ENCODE measurements around the gene RAB5B. TPM values are rescaled to one million over a fixed set of nuclear protein-coding genes. Genes with fewer than 3 reads are reported as not detected.
A peak's percentile ranks its signal among the peaks of the same experiment; 100 is the strongest.

The RAB5B gene
- total RNA-seq, 5 donors from 2014 or later (not counting 1 experiment from before 2014, with no cell fraction given), result 58.6 to 99.8 (median 85.7) TPM

DNA sequence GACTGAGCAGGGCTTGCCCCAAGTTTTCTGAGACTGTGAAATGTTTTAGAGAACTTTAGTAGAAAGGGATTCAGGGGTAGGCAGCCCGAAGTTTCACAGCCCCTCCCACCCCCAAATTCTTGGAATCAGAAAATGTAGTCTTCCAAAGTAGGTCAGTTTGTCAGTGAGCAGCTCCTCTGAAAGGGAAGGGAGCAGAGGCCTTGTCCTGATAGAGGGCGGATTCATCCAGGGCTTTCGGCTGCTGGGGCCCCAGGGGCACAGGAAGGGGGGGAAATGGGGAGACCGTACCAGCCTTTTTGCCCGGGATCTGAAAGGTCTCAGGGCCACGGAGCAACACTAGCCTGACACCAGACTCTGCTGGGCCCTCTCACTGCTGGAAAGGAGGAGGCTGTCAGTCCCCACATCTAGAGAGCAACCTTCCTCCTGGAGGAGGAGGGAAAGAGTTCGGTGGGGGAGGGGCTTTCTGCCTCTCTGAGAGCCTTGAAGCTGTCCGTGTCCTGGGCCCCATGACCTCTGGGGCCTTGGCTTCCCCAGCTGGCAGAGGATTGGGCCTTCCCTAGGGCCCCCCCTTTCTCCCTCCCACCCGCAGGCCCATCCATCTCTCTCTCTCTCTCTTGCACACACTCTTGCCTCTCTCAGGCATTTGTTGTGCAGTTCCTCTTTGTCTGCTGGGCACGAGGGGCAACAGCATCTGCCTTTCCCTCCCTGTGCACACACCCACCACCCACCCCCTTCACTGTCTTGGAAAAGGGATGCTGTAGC lies 46.7 kb downstream of the RAB5B start, which contains the start of gene IKZF4:
Gene IKZF4 (plus strand): TSS at position 621 of the 762 bp plus-strand sequence. CDS start 451 bp downstream, outside the sequence.
- no peaks in the 10 kb centered on the region for H3K27me3 ChIP-seq (replicated peaks in 1 of 2; ENCODE audit: control insufficient read depth in 2 of 2, extremely low read depth in 1 of 2, insufficient read depth in 2 of 2, low read length in 1 of 2)
- Mint-ChIP-seq H3K27me3 (no peaks in the 10 kb centered on the region), H3K4me1 (peaks cover 20 to 34% (median 26%) of the 10 kb centered on the region in 3 donors), H3K27ac (peak within 1 kb of the TSS; percentile 93 to 95), H3K9me3 (no peaks in the 10 kb centered on the region), H3K4me3 (peak within 1 kb of the TSS; percentile 82 to 97 (median 89)), H3K36me3 (peaks cover 7% of the 10 kb centered on the region)
- H3K36me3 ChIP-seq (ENCODE audit: control insufficient read depth in 2 of 2, extremely low read depth in 1 of 2, insufficient read depth in 1 of 2, low read length in 1 of 2), result peaks cover 0 to 7% of the 10 kb centered on the region in 2 donors
- peak; percentile 36 to 45 (median 41) for ATAC-seq (replicated peaks in 1 of 4)
- WGBS (ENCODE audit: insufficient coverage), result 67% methylated on average over 6 of the region's 10 CpGs
- peak within 1 kb of the TSS; percentile 22 for H3K27ac ChIP-seq (ENCODE audit: low read length)
- ChIA-PET CTCF (interaction anchor here (0.5 to 1.3 kb wide), 4 partner anchors 8 to 142 kb away, joined by 3 to 4 read pairs (median 3); no protein-coding TSS in a partner anchor), POLR2A (no interaction called here)
- no peaks in the 10 kb centered on the region for H3K9me3 ChIP-seq
- peak in 1 of 35 experiments; percentile 15 for DNase-seq
- H3K4me1 ChIP-seq (ENCODE audit: control insufficient read depth in 1 of 2, extremely low read depth in 1 of 2, insufficient read depth in 2 of 2, low read length in 2 of 2), result peaks cover 13 to 24% of the 10 kb centered on the region in 2 experiments
- H3K4me3 ChIP-seq (ENCODE audit: control insufficient read depth in 1 of 2, extremely low read depth in 1 of 2, low read length in 1 of 2), result peak within 1 kb of the TSS; percentile 47 to 74

DNA sequence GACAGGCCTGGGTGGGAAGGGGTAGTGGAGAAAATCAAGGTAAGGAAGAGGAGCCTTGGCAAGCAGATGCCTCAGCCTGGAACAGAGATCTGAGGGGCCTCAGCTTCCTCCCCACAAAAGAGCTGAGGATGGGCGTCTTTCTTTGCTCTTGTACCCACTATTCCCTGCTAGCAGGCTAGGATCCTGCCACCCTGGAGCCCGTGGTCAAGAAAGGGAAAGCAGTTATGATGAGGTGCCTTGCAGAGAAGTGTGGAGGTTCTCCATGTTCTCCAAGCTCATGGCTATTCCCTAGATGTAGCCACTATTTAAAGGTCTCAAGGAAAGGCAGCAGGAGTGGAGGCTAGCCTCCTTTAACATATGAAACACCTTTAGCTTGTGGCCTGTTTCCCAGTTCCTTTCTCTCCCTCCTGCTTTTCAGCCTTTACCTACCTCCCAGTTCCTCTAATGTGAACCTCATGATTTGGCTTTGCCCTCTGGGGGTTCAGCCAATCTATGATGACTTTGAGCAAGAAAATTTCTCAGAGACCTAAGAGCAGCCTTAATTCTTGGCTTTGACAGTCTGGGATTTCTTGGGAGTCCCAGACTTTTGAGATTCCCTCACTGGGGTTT lies 48.1 kb downstream of the RAB5B start:
- peak overlapping the region; percentile 82 to 97 (median 89) for H3K4me3 Mint-ChIP-seq
- Histone ChIP-seq H3K27me3 (replicated peaks in 1 of 2; ENCODE audit: control insufficient read depth in 2 of 2, extremely low read depth in 1 of 2, insufficient read depth in 2 of 2, low read length in 1 of 2) (no peaks in the 10 kb centered on the region), H3K4me3 (ENCODE audit: control insufficient read depth in 1 of 2, extremely low read depth in 1 of 2, low read length in 1 of 2) (peak overlapping the region; percentile 47 to 74), H3K9me3 (no peaks in the 10 kb centered on the region), H3K4me1 (ENCODE audit: control insufficient read depth in 1 of 2, extremely low read depth in 1 of 2, insufficient read depth in 2 of 2, low read length in 2 of 2) (peaks cover 13 to 24% of the 10 kb centered on the region in 2 experiments), H3K36me3 (ENCODE audit: control insufficient read depth in 2 of 2, extremely low read depth in 1 of 2, insufficient read depth in 1 of 2, low read length in 1 of 2) (peaks cover 0 to 10% of the 10 kb centered on the region in 2 donors), H3K27ac (ENCODE audit: low read length) (no peak overlapping the region)
- no peaks in the 10 kb centered on the region for H3K27me3 Mint-ChIP-seq
- ATAC-seq (replicated peaks in 1 of 4), result peak in 1 of 4 experiments; percentile 40
- H3K9me3 Mint-ChIP-seq, result no peaks in the 10 kb centered on the region
- H3K4me1 Mint-ChIP-seq, result peaks cover 20 to 34% (median 26%) of the 10 kb centered on the region in 3 donors
- H3K36me3 Mint-ChIP-seq, result peaks cover 7% of the 10 kb centered on the region
- CTCF ChIA-PET, result no interaction called here
- H3K27ac Mint-ChIP-seq, result peak overlapping the region; percentile 93 to 95
- POLR2A ChIA-PET, result no interaction called here
- no CpG with 5 or more reads among the region's 2 CpGs for WGBS (ENCODE audit: insufficient coverage)
- DNase-seq, result no peak

DNA sequence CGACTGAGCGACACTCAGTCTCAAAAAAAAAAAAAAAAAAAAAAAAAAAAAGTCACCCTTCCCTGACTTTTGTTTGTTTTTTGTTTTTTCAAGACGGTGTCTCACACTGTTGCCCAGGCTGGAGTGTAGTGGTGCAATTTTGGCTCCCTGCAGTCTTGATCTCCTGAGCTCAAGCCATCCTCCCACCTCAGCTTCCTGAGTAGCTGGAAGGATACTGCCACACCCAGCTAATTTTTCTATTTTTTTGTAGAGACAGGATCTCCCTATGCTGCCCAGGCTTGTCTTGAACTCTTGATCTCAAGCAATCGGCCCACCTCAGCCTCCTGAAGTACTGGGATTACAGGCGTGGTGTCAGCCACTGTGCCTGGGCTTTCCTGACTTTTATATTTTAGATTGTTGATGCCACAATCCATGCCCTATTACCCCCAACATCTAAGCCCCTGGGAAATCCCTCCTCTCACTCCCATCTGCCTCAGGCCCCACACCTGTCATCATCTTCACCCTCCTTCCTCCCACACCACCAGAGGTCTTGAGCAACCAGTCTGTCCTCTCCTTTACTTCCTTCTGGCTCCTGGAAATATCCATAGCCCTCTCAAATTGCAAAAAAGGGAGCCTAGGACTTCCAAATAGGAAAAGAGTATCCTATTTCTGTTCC lies 54.8 kb downstream of the RAB5B start:
- no peaks in the 10 kb centered on the region for H3K27me3 ChIP-seq (replicated peaks in 1 of 2; ENCODE audit: control insufficient read depth in 2 of 2, extremely low read depth in 1 of 2, insufficient read depth in 2 of 2, low read length in 1 of 2)
- no peak for DNase-seq
- H3K27ac Mint-ChIP-seq, result peak overlapping the region in 1 of 2 donors; percentile 66
- H3K4me3 ChIP-seq (ENCODE audit: control insufficient read depth in 1 of 2, extremely low read depth in 1 of 2, low read length in 1 of 2), result no peak overlapping the region
- no peak overlapping the region for H3K27ac ChIP-seq (ENCODE audit: low read length)
- H3K4me3 Mint-ChIP-seq, result no peak overlapping the region
- no peaks in the 10 kb centered on the region for H3K27me3 Mint-ChIP-seq
- peaks cover 0 to 27% of the 10 kb centered on the region in 2 donors for H3K36me3 ChIP-seq (ENCODE audit: control insufficient read depth in 2 of 2, extremely low read depth in 1 of 2, insufficient read depth in 1 of 2, low read length in 1 of 2)
- H3K36me3 Mint-ChIP-seq, result peaks cover 45% of the 10 kb centered on the region
- peaks cover 15 to 18% of the 10 kb centered on the region in 2 experiments for H3K4me1 ChIP-seq (ENCODE audit: control insufficient read depth in 1 of 2, extremely low read depth in 1 of 2, insufficient read depth in 2 of 2, low read length in 2 of 2)
- peaks cover 24 to 36% (median 33%) of the 10 kb centered on the region in 3 donors for H3K4me1 Mint-ChIP-seq
- H3K9me3 Mint-ChIP-seq, result no peaks in the 10 kb centered on the region
- ChIA-PET CTCF (interaction anchor here (0.6 to 3.3 kb wide), 11 partner anchors 8 to 290 kb away, joined by 3 to 15 read pairs (median 6); no protein-coding TSS in a partner anchor), POLR2A (interaction anchor here in 1 of 2 donors (0.6 to 0.7 kb wide), 3 partner anchors 24 to 1485 kb away, joined by 3 to 9 read pairs (median 5); no protein-coding TSS in a partner anchor)
- no CpG with 5 or more reads among the region's 5 CpGs for WGBS (ENCODE audit: insufficient coverage)
- H3K9me3 ChIP-seq, result no peaks in the 10 kb centered on the region
- no peak for ATAC-seq (replicated peaks in 1 of 4)

DNA sequence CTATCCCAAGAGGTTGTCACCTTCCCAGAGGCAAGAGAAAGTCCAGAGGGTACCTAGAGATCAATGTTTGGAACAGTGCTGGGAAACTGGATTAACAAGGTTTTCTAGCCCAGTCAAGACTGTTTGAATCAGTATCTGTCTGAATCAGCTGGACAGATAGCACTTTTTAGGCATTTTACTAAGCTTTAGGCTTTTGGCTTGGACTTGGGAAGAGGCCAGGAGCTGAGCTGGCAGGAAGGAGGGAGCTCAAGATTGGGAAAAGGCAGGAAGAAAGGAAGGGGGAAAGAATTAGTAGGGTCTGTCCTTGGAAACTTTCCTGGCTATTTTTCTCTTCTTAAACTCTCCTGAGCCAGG lies 55.3 kb downstream of the RAB5B start:
- ChIA-PET CTCF (interaction anchor here (0.6 to 3.3 kb wide), 11 partner anchors 9 to 291 kb away, joined by 3 to 15 read pairs (median 4); partner anchors contain the start of gene SUOX (in 1 of the 2)), POLR2A (interaction anchor here in 1 of 2 donors (0.6 kb wide), 2 partner anchors 24 to 33 kb away, joined by 3 to 5 read pairs; no protein-coding TSS in a partner anchor)
- ATAC-seq (replicated peaks in 1 of 4) (no peak), DNase-seq (no peak)
- no peaks in the 10 kb centered on the region for H3K27me3 Mint-ChIP-seq
- Histone ChIP-seq H3K4me1 (ENCODE audit: control insufficient read depth in 1 of 2, extremely low read depth in 1 of 2, insufficient read depth in 2 of 2, low read length in 2 of 2) (peaks cover 15 to 18% of the 10 kb centered on the region in 2 experiments), H3K27me3 (replicated peaks in 1 of 2; ENCODE audit: control insufficient read depth in 2 of 2, extremely low read depth in 1 of 2, insufficient read depth in 2 of 2, low read length in 1 of 2) (no peaks in the 10 kb centered on the region), H3K9me3 (no peaks in the 10 kb centered on the region), H3K4me3 (ENCODE audit: control insufficient read depth in 1 of 2, extremely low read depth in 1 of 2, low read length in 1 of 2) (no peak overlapping the region), H3K27ac (ENCODE audit: low read length) (no peak overlapping the region), H3K36me3 (ENCODE audit: control insufficient read depth in 2 of 2, extremely low read depth in 1 of 2, insufficient read depth in 1 of 2, low read length in 1 of 2) (peaks cover 0 to 27% of the 10 kb centered on the region in 2 donors)
- peaks cover 43% of the 10 kb centered on the region for H3K36me3 Mint-ChIP-seq
- H3K27ac Mint-ChIP-seq, result peak overlapping the region in 1 of 2 donors; percentile 66
- H3K4me3 Mint-ChIP-seq, result no peak overlapping the region
- H3K9me3 Mint-ChIP-seq, result no peaks in the 10 kb centered on the region
- peaks cover 24 to 31% (median 29%) of the 10 kb centered on the region in 3 donors for H3K4me1 Mint-ChIP-seq

DNA sequence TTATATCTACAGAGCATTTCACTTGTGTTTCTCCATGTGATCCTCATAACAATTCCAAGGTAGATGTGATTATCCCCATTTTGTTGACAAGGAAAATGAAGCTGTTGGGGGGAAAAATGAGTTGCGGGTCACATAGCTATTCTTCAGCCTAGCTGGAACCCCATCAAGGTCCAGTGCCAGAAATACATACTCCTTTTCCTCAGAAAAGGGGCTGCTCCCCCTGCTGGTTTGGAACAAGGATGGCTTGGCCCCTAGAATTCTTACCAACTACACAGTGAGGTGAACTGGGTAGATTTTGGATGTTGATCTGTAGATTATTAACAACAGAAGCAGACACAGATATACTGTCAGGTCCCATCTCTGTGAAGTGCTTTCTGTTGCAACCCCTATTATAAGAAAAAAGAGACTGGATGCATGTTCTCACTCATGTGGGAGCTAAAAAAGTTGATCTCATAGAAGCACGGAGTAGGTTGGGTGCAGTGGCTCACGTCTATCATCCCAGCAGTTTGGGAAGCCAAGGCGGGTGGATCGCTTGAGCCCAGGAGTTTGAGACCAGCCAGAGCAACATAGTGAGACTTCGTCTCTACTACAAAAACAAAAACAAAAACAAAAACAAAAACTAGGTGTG lies 55.9 kb downstream of the RAB5B start:
- peak in 23 of 35 experiments; percentile 7 to 67 (median 33) for DNase-seq
- H3K4me3 Mint-ChIP-seq, result no peak overlapping the region

More for the DNA sequence above, 55.9 kb downstream of the RAB5B start:
- peaks cover 0 to 28% of the 10 kb centered on the region in 2 donors for H3K36me3 ChIP-seq (ENCODE audit: control insufficient read depth in 2 of 2, extremely low read depth in 1 of 2, insufficient read depth in 1 of 2, low read length in 1 of 2)
- peaks cover 19 to 21% of the 10 kb centered on the region in 2 experiments for H3K4me1 ChIP-seq (ENCODE audit: control insufficient read depth in 1 of 2, extremely low read depth in 1 of 2, insufficient read depth in 2 of 2, low read length in 2 of 2)
- H3K27ac Mint-ChIP-seq, result peak overlapping the region in 1 of 2 donors; percentile 5
- ATAC-seq (replicated peaks in 1 of 4), result peak; percentile 36 to 56 (median 44)
- 80% methylated on average over 1 of the region's 6 CpGs for WGBS (ENCODE audit: insufficient coverage)
- no peak overlapping the region for H3K27ac ChIP-seq (ENCODE audit: low read length)
- peaks cover 28 to 32% (median 31%) of the 10 kb centered on the region in 3 donors for H3K4me1 Mint-ChIP-seq
- CTCF ChIA-PET, result interaction anchor here (0.6 to 3.3 kb wide), 9 partner anchors 11 to 291 kb away, joined by 3 to 15 read pairs (median 4); partner anchors contain the start of gene SUOX (in 1 of the 2)
- no peaks in the 10 kb centered on the region for H3K9me3 ChIP-seq
- H3K27me3 ChIP-seq (replicated peaks in 1 of 2; ENCODE audit: control insufficient read depth in 2 of 2, extremely low read depth in 1 of 2, insufficient read depth in 2 of 2, low read length in 1 of 2), result no peaks in the 10 kb centered on the region
- no peaks in the 10 kb centered on the region for H3K9me3 Mint-ChIP-seq
- H3K36me3 Mint-ChIP-seq, result peaks cover 49% of the 10 kb centered on the region
- POLR2A ChIA-PET, result no interaction called here
- no peaks in the 10 kb centered on the region for H3K27me3 Mint-ChIP-seq
- no peak overlapping the region for H3K4me3 ChIP-seq (ENCODE audit: control insufficient read depth in 1 of 2, extremely low read depth in 1 of 2, low read length in 1 of 2)
